HepG2 (cell line): ENCODE measurements around the gene POGK. TPM values are rescaled to one million over a fixed set of nuclear protein-coding genes. Genes with fewer than 3 reads are reported as not detected.

ENCODE experiments used
- DPF2 ChIP-seq: sonication (generic); formaldehyde crosslinking; IDR thresholded peaks from 2 replicates; pipeline ENCODE4 v1.4.0; 2020; ENCODE audit warnings: mild to moderate bottlenecking, low read depth, missing genetic modification reagents, borderline replicate concordance
- FOXA3 ChIP-seq: IDR thresholded peaks from 2 replicates; pipeline ENCODE4 v1.6.1; 2016; ENCODE audit warnings: missing genetic modification reagents, missing compliant biosample characterization
- HNRNPK ChIP-seq: fragments of 200-400 bp; formaldehyde crosslinking; IDR thresholded peaks from 2 replicates; pipeline ENCODE4 v1.6.1; 2018; ENCODE audit warnings: low read length, low read depth, moderate library complexity, mild to moderate bottlenecking; ENCODE audit not compliant: poor library complexity, severe bottlenecking
- PITX1 ChIP-seq: sonication (generic); formaldehyde crosslinking; IDR thresholded peaks from 2 replicates; pipeline ENCODE4 v1.5.1; 2020; ENCODE audit warnings: mild to moderate bottlenecking, missing genetic modification reagents
- POLR2AphosphoS2 ChIP-seq: IDR thresholded peaks from 2 replicates; pipeline ENCODE4 v1.6.1; 2011; ENCODE audit warnings: low read depth, low read length, improper control_type of control experiment
- SAFB2 ChIP-seq: sonication (generic); formaldehyde crosslinking; IDR thresholded peaks from 2 replicates; pipeline ENCODE4 v1.5.1; 2020; ENCODE audit warnings: missing genetic modification reagents, low read depth, mild to moderate bottlenecking, borderline replicate concordance
- SCMH1 ChIP-seq: sonication (generic); formaldehyde crosslinking; IDR thresholded peaks from 2 replicates; pipeline ENCODE4 v1.9.0; 2021; ENCODE audit warnings: missing genetic modification reagents, mild to moderate bottlenecking, borderline replicate concordance
- STAG1 ChIP-seq: sonication (generic); formaldehyde crosslinking; IDR thresholded peaks from 2 replicates; pipeline ENCODE4 v1.4.0; 2020; ENCODE audit warnings: missing genetic modification reagents
- TFE3 ChIP-seq: IDR thresholded peaks from 2 replicates; pipeline ENCODE4 v1.6.1; 2016
- TSC22D2 ChIP-seq: sonication (generic); formaldehyde crosslinking; IDR thresholded peaks from 2 replicates; pipeline ENCODE4 v1.5.1; 2020; ENCODE audit warnings: missing genetic modification reagents, mild to moderate bottlenecking, borderline replicate concordance
- U2AF1 ChIP-seq: fragments of 200-400 bp; formaldehyde crosslinking; optimal IDR thresholded peaks from 2 replicates; pipeline ENCODE3; 2017; ENCODE audit warnings: mild to moderate bottlenecking, low read depth, low read length
- USF2 ChIP-seq, 2 experiments: sonication (generic) in 1 of 2; formaldehyde crosslinking in 1 of 2; IDR thresholded peaks; 2 replicates each; pipeline versions ENCODE4 v1.5.1 to v1.6.1; 2011 to 2020; ENCODE audit warnings: borderline replicate concordance in 1 of 2, low read depth in 1 of 2, low read length in 1 of 2, mild to moderate bottlenecking in 1 of 2, missing genetic modification reagents in 1 of 2, moderate library complexity in 1 of 2
- ZBTB42 ChIP-seq: sonication (generic); formaldehyde crosslinking; IDR thresholded peaks from 2 replicates; pipeline ENCODE4 v1.5.0; 2020; ENCODE audit warnings: mild to moderate bottlenecking, missing genetic modification reagents
- ZFP36L1 ChIP-seq: sonication (generic); formaldehyde crosslinking; IDR thresholded peaks from 2 replicates; pipeline ENCODE4 v1.8.0; 2022; ENCODE audit warnings: mild to moderate bottlenecking, missing genetic modification reagents, moderate library complexity
- ZFY ChIP-seq: sonication (generic); formaldehyde crosslinking; IDR thresholded peaks from 2 replicates; pipeline ENCODE4 v1.4.0; 2020; ENCODE audit warnings: missing genetic modification reagents
- ZNF556 ChIP-seq: sonication (generic); formaldehyde crosslinking; IDR thresholded peaks from 2 replicates; pipeline ENCODE4 v1.4.0; 2020; ENCODE audit warnings: mild to moderate bottlenecking, missing genetic modification reagents, borderline replicate concordance
- ZNF558 ChIP-seq: sonication (generic); formaldehyde crosslinking; IDR thresholded peaks from 2 replicates; pipeline ENCODE4 v1.9.0; 2022; ENCODE audit warnings: mild to moderate bottlenecking, missing genetic modification reagents, borderline replicate concordance
- polyA plus RNA-seq, 8 experiments: library from polyadenylated mRNA; depleted of rRNA in 3 of 8; stranded (reverse) in 7 of 8; unstranded in 1 of 8; fragments of >200 nt; fragmentation: Illumina TruSeq in 4 of 8; extraction: Trizol in 4 of 8; gene quantifications; 2 replicates each; pipeline versions ENCODE4 v1.2.1 to v1.2.3, GENCODE V29; 2011 to 2016; ENCODE audit warnings: low read depth in 4 of 8, missing spikeins in 1 of 8, mixed read lengths in 1 of 8; ENCODE audit not compliant: insufficient read depth in 1 of 8
- total RNA-seq, 5 experiments: library from RNA; depleted of rRNA; stranded (reverse); fragments of >200 nt; fragmentation: Illumina TruSeq; extraction: Trizol; gene quantifications; 2 replicates each; pipeline ENCODE4 v1.2.3, GENCODE V29; 2016; ENCODE audit warnings: low read depth in 1 of 5
- TF ChIP-seq, protein P1 (sequence below): sonication (generic); formaldehyde crosslinking; IDR thresholded peaks from 2 replicates; pipeline ENCODE4 v1.5.0; 2020; ENCODE audit warnings: missing genetic modification reagents
- TF ChIP-seq, protein P2 (sequence below): sonication (generic); formaldehyde crosslinking; IDR thresholded peaks from 2 replicates; pipeline ENCODE4 v1.8.1; 2023; ENCODE audit warnings: mild to moderate bottlenecking, missing genetic modification reagents
- TF ChIP-seq, protein P3 (sequence below): sonication (generic); formaldehyde crosslinking; IDR thresholded peaks from 2 replicates; pipeline ENCODE4 v1.9.0; 2021; ENCODE audit warnings: missing genetic modification reagents, mild to moderate bottlenecking, borderline replicate concordance

Gene POGK
- total and polyA plus RNA-seq, 2 of the 13 experiments (the other 11 are each of a cell fraction or from before 2014, with no cell fraction given): 4.8 to 16.2 TPM

GRCh38 chr1:166838766-166839599, at the start of gene POGK (continued):
- TF ChIP-seq STAG1 (CRISPR knock-in tag) (0 out of 2 replicates have a peak, but pooled peaks have one; percentile 8), SCMH1 (CRISPR knock-in tag) (no peak), TFE3 (peak; percentile 74; the same call in 1 of the 2 replicates), ZFY (CRISPR knock-in tag) (peak; percentile 97), ZBTB42 (CRISPR knock-in tag) (peak; percentile 50; the same call in 1 of the 2 replicates), ZNF558 (CRISPR knock-in tag) (peak; percentile 93; the same call in 1 of the 2 replicates), U2AF1 (peak; percentile 32), USF2 (IDR thresholded peaks at IDR 0.05; ENCODE audit: low read depth, low read length) (peak; percentile 23; the same call in 1 of the 2 replicates), USF2 (CRISPR knock-in tag; IDR thresholded peaks at IDR 0.05; ENCODE audit: borderline replicate concordance) (no peak; the same call in 1 of the 2 replicates), HNRNPK (peak; percentile 31), PITX1 (CRISPR knock-in tag) (0 out of 2 replicates have a peak, but pooled peaks have one; percentile 42), POLR2AphosphoS2 (no peak), ZFP36L1 (CRISPR knock-in tag) (peak; percentile 81; the same call in 1 of the 2 replicates), ZNF556 (CRISPR knock-in tag) (peak; percentile 54; the same call in 1 of the 2 replicates), DPF2 (CRISPR knock-in tag) (no peak), FOXA3 (CRISPR knock-in tag) (peak; percentile 65), SAFB2 (peak; percentile 38; the same call in 1 of the 2 replicates), TSC22D2 (CRISPR knock-in tag) (peak; percentile 91; the same call in 1 of the 2 replicates)
- TF ChIP-seq, protein P1, sequence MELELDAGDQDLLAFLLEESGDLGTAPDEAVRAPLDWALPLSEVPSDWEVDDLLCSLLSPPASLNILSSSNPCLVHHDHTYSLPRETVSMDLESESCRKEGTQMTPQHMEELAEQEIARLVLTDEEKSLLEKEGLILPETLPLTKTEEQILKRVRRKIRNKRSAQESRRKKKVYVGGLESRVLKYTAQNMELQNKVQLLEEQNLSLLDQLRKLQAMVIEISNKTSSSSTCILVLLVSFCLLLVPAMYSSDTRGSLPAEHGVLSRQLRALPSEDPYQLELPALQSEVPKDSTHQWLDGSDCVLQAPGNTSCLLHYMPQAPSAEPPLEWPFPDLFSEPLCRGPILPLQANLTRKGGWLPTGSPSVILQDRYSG: peak; percentile 96; the same call in 1 of the 2 replicates
- TF ChIP-seq, protein P2, sequence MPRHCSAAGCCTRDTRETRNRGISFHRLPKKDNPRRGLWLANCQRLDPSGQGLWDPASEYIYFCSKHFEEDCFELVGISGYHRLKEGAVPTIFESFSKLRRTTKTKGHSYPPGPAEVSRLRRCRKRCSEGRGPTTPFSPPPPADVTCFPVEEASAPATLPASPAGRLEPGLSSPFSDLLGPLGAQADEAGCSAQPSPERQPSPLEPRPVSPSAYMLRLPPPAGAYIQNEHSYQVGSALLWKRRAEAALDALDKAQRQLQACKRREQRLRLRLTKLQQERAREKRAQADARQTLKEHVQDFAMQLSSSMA: no peak
- TF ChIP-seq, protein P3, sequence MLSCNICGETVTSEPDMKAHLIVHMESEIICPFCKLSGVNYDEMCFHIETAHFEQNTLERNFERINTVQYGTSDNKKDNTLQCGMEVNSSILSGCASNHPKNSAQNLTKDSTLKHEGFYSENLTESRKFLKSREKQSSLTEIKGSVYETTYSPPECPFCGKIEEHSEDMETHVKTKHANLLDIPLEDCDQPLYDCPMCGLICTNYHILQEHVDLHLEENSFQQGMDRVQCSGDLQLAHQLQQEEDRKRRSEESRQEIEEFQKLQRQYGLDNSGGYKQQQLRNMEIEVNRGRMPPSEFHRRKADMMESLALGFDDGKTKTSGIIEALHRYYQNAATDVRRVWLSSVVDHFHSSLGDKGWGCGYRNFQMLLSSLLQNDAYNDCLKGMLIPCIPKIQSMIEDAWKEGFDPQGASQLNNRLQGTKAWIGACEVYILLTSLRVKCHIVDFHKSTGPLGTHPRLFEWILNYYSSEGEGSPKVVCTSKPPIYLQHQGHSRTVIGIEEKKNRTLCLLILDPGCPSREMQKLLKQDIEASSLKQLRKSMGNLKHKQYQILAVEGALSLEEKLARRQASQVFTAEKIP (CRISPR knock-in tag): no peak
